ENCODE measurements around the gene ELOVL4. TPM values are rescaled to one million over a fixed set of nuclear protein-coding genes. Genes with fewer than 3 reads are reported as not detected.
A peak's percentile ranks its signal among the peaks of the same experiment; 100 is the strongest.

The ELOVL4 gene
- total and polyA plus RNA-seq, 12 donors, result 0.11 to 2.1 (median 0.52) TPM; not detected in 1

GRCh38 chr6:79894939-79895338 is 52.4 kb downstream of the ELOVL4 start:
- H3K36me3 ChIP-seq (replicated peaks in 1 of 2), result no peaks in the 10 kb centered on the region
- H3K9me3 ChIP-seq (replicated peaks in 1 of 3), result no peaks in the 10 kb centered on the region
- intact Hi-C loops (cut with DNase I), result no loop called here
- TF ChIP-seq CTCF (IDR thresholded peaks at IDR 0.05), result no peak
- no peak for TF ChIP-seq POLR2A (IDR thresholded peaks at IDR 0.05)
- H3K4me1 ChIP-seq (replicated peaks in 1 of 2), result no peaks in the 10 kb centered on the region
- no peaks in the 10 kb centered on the region for H3K27me3 ChIP-seq
- no peak overlapping the region for H3K27ac ChIP-seq
- no peak for DNase-seq
- 44 to 65% (median 59%) methylated on average over 1 of the region's 1 CpG for WGBS, 4 donors
- no peak overlapping the region for H3K4me3 ChIP-seq

GRCh38 chr6:79888587-79888986 is 58.8 kb downstream of the ELOVL4 start:
- intact Hi-C loops (cut with DNase I), result no loop called here
- DNase-seq, result no peak

GRCh38 chr6:79878142-79878748 is 69.1 kb downstream of the ELOVL4 start:
- Histone ChIP-seq H3K27me3 (no peaks in the 10 kb centered on the region), H3K27ac (no peak overlapping the region), H3K36me3 (replicated peaks in 1 of 2) (no peaks in the 10 kb centered on the region), H3K4me1 (replicated peaks in 1 of 2) (no peaks in the 10 kb centered on the region), H3K9me3 (replicated peaks in 1 of 3) (no peaks in the 10 kb centered on the region), H3K4me3 (no peak overlapping the region)
- TF ChIP-seq POLR2A (IDR thresholded peaks at IDR 0.05), result no peak
- no peak for TF ChIP-seq CTCF (IDR thresholded peaks at IDR 0.05)
- 67 to 86% (median 78%) methylated on average over 6 of the region's 6 CpGs for WGBS, 4 donors
- DNase-seq, result peak in 3 of 7 donors; percentile 13 to 73 (median 32)
- intact Hi-C loops (cut with DNase I), result no loop called here

More at GRCh38 chr6:79888587-79888986, 58.8 kb downstream of the ELOVL4 start:
- no peaks in the 10 kb centered on the region for H3K4me1 ChIP-seq (replicated peaks in 1 of 2)
- H3K4me3 ChIP-seq, result no peak overlapping the region
- H3K27me3 ChIP-seq, result no peaks in the 10 kb centered on the region
- no peaks in the 10 kb centered on the region for H3K36me3 ChIP-seq (replicated peaks in 1 of 2)
- WGBS, 4 donors, result 49 to 78% (median 64%) methylated on average over 2 to 3 of the region's 3 CpGs
- H3K9me3 ChIP-seq (replicated peaks in 1 of 3), result no peaks in the 10 kb centered on the region
- TF ChIP-seq POLR2A (IDR thresholded peaks at IDR 0.05), result no peak
- TF ChIP-seq CTCF (IDR thresholded peaks at IDR 0.05), result no peak
- no peak overlapping the region for H3K27ac ChIP-seq

GRCh38 chr6:79874531-79875134 is 72.7 kb downstream of the ELOVL4 start:
- intact Hi-C loops (cut with DNase I), result no loop called here
- 69 to 73% (median 70%) methylated on average over 5 of the region's 5 CpGs for WGBS, 4 donors
- no peak for TF ChIP-seq POLR2A (IDR thresholded peaks at IDR 0.05)
- TF ChIP-seq CTCF (IDR thresholded peaks at IDR 0.05), result no peak
- Histone ChIP-seq H3K36me3 (replicated peaks in 1 of 2) (no peaks in the 10 kb centered on the region), H3K4me1 (replicated peaks in 1 of 2) (no peaks in the 10 kb centered on the region), H3K27ac (no peak overlapping the region), H3K4me3 (no peak overlapping the region), H3K9me3 (replicated peaks in 1 of 3) (no peaks in the 10 kb centered on the region), H3K27me3 (no peaks in the 10 kb centered on the region)
- no peak for DNase-seq

Measured in adrenal gland (tissue), 12 donors.